H1 (cell line): ENCODE results near the gene RNF225. TPM values are rescaled to one million over a fixed set of nuclear protein-coding genes. Genes with fewer than 3 reads are reported as not detected.

Experiments used
- BRCA1 ChIP-seq: IDR thresholded peaks from 2 replicates; pipeline ENCODE4 v1.6.1; 2012; ENCODE audit warnings: low read depth, low read length, improper control_type of control experiment
- HDAC2 ChIP-seq, 2 experiments: fragments of 300-600 bp in 1 of 2; sonication (generic) in 1 of 2; IDR thresholded peaks; 2 replicates each; pipeline ENCODE4 v1.6.1; 2011 to 2012; ENCODE audit warnings: low read depth in 2 of 2, low read length in 2 of 2, mild to moderate bottlenecking in 2 of 2, moderate library complexity in 2 of 2, borderline replicate concordance in 1 of 2, inconsistent platforms in 1 of 2
- KDM1A ChIP-seq: fragments of 200-600, 300-600 bp; sonication (generic); IDR thresholded peaks from 2 replicates; pipeline ENCODE4 v1.7.1; 2016; ENCODE audit warnings: mild to moderate bottlenecking, low read length, borderline replicate concordance
- polyA plus RNA-seq, 7 experiments: library from polyadenylated mRNA; depleted of rRNA in 3 of 7; stranded (reverse) in 5 of 7; unstranded in 2 of 7; fragments of >200 nt in 5 of 7; fragments of 200-250 nt in 2 of 7; gene quantifications; 1 replicate in 5 of 7; 2 replicates in 1 of 7; 4 replicates in 1 of 7; pipeline versions ENCODE4 v1.2.1 to v1.2.3, GENCODE V29; 2011 to 2013; ENCODE audit warnings: missing spikeins in 2 of 7, mixed read lengths in 2 of 7
- total RNA-seq: library from RNA; stranded (reverse); fragmentation: NEBNext Ultra II Directional; extraction: Animal tissue kit (Norgen Biotek cat#: 25700); gene quantifications from 2 replicates; pipeline ENCODE4 v1.2.1, GENCODE V29; 2021
- TF ChIP-seq, protein P1 (sequence below): fragments of 300-600 bp; sonication (generic); IDR thresholded peaks from 2 replicates; pipeline ENCODE4 v1.7.1; 2012; ENCODE audit warnings: low read length, moderate library complexity, mild to moderate bottlenecking, inconsistent platforms; ENCODE audit not compliant: insufficient replicate concordance

Gene RNF225
- total and polyA plus RNA-seq, 2 of the 8 experiments (the other 6 are each of a cell fraction or from before 2014, with no cell fraction given), result 0.17 to 1.0 TPM

- TF ChIP-seq, protein P1, sequence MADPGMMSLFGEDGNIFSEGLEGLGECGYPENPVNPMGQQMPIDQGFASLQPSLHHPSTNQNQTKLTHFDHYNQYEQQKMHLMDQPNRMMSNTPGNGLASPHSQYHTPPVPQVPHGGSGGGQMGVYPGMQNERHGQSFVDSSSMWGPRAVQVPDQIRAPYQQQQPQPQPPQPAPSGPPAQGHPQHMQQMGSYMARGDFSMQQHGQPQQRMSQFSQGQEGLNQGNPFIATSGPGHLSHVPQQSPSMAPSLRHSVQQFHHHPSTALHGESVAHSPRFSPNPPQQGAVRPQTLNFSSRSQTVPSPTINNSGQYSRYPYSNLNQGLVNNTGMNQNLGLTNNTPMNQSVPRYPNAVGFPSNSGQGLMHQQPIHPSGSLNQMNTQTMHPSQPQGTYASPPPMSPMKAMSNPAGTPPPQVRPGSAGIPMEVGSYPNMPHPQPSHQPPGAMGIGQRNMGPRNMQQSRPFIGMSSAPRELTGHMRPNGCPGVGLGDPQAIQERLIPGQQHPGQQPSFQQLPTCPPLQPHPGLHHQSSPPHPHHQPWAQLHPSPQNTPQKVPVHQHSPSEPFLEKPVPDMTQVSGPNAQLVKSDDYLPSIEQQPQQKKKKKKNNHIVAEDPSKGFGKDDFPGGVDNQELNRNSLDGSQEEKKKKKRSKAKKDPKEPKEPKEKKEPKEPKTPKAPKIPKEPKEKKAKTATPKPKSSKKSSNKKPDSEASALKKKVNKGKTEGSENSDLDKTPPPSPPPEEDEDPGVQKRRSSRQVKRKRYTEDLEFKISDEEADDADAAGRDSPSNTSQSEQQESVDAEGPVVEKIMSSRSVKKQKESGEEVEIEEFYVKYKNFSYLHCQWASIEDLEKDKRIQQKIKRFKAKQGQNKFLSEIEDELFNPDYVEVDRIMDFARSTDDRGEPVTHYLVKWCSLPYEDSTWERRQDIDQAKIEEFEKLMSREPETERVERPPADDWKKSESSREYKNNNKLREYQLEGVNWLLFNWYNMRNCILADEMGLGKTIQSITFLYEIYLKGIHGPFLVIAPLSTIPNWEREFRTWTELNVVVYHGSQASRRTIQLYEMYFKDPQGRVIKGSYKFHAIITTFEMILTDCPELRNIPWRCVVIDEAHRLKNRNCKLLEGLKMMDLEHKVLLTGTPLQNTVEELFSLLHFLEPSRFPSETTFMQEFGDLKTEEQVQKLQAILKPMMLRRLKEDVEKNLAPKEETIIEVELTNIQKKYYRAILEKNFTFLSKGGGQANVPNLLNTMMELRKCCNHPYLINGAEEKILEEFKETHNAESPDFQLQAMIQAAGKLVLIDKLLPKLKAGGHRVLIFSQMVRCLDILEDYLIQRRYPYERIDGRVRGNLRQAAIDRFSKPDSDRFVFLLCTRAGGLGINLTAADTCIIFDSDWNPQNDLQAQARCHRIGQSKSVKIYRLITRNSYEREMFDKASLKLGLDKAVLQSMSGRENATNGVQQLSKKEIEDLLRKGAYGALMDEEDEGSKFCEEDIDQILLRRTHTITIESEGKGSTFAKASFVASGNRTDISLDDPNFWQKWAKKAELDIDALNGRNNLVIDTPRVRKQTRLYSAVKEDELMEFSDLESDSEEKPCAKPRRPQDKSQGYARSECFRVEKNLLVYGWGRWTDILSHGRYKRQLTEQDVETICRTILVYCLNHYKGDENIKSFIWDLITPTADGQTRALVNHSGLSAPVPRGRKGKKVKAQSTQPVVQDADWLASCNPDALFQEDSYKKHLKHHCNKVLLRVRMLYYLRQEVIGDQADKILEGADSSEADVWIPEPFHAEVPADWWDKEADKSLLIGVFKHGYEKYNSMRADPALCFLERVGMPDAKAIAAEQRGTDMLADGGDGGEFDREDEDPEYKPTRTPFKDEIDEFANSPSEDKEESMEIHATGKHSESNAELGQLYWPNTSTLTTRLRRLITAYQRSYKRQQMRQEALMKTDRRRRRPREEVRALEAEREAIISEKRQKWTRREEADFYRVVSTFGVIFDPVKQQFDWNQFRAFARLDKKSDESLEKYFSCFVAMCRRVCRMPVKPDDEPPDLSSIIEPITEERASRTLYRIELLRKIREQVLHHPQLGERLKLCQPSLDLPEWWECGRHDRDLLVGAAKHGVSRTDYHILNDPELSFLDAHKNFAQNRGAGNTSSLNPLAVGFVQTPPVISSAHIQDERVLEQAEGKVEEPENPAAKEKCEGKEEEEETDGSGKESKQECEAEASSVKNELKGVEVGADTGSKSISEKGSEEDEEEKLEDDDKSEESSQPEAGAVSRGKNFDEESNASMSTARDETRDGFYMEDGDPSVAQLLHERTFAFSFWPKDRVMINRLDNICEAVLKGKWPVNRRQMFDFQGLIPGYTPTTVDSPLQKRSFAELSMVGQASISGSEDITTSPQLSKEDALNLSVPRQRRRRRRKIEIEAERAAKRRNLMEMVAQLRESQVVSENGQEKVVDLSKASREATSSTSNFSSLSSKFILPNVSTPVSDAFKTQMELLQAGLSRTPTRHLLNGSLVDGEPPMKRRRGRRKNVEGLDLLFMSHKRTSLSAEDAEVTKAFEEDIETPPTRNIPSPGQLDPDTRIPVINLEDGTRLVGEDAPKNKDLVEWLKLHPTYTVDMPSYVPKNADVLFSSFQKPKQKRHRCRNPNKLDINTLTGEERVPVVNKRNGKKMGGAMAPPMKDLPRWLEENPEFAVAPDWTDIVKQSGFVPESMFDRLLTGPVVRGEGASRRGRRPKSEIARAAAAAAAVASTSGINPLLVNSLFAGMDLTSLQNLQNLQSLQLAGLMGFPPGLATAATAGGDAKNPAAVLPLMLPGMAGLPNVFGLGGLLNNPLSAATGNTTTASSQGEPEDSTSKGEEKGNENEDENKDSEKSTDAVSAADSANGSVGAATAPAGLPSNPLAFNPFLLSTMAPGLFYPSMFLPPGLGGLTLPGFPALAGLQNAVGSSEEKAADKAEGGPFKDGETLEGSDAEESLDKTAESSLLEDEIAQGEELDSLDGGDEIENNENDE, result no peak
- TF ChIP-seq KDM1A, result no peak
- no peak for TF ChIP-seq BRCA1
- TF ChIP-seq HDAC2 (IDR thresholded peaks at IDR 0.05; ENCODE audit: borderline replicate concordance in 1 of 2, low read depth in 2 of 2, low read length in 2 of 2), result no peak
These were observed 3.1 kb downstream of the RNF225 start (continued) for GRCh38 chr19:58398545-58398944.
